ENCODE data around the gene MYH10.
"Not testable (repeated sequence)": the region's sequence is repeated elsewhere in the genome, so short reads cannot be mapped to it uniquely, and the experiment has no call there.

MYH10 gene

GRCh38 chr17:8542599-8543502 is 87.7 kb downstream of the MYH10 start:
- no peak for DNase-seq

GRCh38 chr17:8539976-8540375 is 90.5 kb downstream of the MYH10 start:
- DNase-seq = not testable (repeated sequence)

- no peak for DNase-seq
Observed at GRCh38 chr17:8537734-8538133, 92.8 kb downstream of the MYH10 start.

GRCh38 chr17:8534498-8535188 is 95.9 kb downstream of the MYH10 start:
- DNase-seq = no peak

GRCh38 chr17:8532021-8532420 is 98.5 kb downstream of the MYH10 start:
- no peak for DNase-seq

GRCh38 chr17:8522577-8522976 is 107.9 kb downstream of the MYH10 start:
- no peak for DNase-seq

- DNase-seq = no peak
Observed at GRCh38 chr17:8520981-8521380, 109.5 kb downstream of the MYH10 start.

- no peak for DNase-seq
Observed at GRCh38 chr17:8518850-8519249, 111.7 kb downstream of the MYH10 start.

GRCh38 chr17:8518326-8518725 is 112.2 kb downstream of the MYH10 start:
- DNase-seq = no peak

- DNase-seq = no peak
Observed at GRCh38 chr17:8514801-8515200, 115.7 kb downstream of the MYH10 start.

- DNase-seq = no peak
Observed at GRCh38 chr17:8506145-8506544, 124.4 kb downstream of the MYH10 start.

- no peak for DNase-seq
Observed at GRCh38 chr17:8504460-8505207, 125.9 kb downstream of the MYH10 start.

- DNase-seq = no peak
Observed at GRCh38 chr17:8503807-8504206, 126.7 kb downstream of the MYH10 start.

- DNase-seq = no peak
Observed at GRCh38 chr17:8503368-8503767, 127.2 kb downstream of the MYH10 start.

- no peak for DNase-seq
Observed at GRCh38 chr17:8502126-8502525, 128.4 kb downstream of the MYH10 start.

- DNase-seq = no peak
Observed at GRCh38 chr17:8500609-8501008, 129.9 kb downstream of the MYH10 start.

GRCh38 chr17:8499614-8500013 is 130.9 kb downstream of the MYH10 start:
- DNase-seq = no peak

- no peak for DNase-seq
Observed at GRCh38 chr17:8499171-8499570, 131.4 kb downstream of the MYH10 start.

- DNase-seq = no peak
Observed at GRCh38 chr17:8496081-8496480, 134.4 kb downstream of the MYH10 start.

GRCh38 chr17:8494506-8495111 is 135.9 kb downstream of the MYH10 start:
- no peak for DNase-seq

- DNase-seq = no peak
Observed at GRCh38 chr17:8494021-8494420, 136.5 kb downstream of the MYH10 start.

- no peak for DNase-seq
Observed at GRCh38 chr17:8492121-8492520, 138.4 kb downstream of the MYH10 start.
